GM18526 (cell line): Measurements from ENCODE around the gene RFNG.

Experiments used
- POLR2A ChIP-seq: IDR thresholded peaks from 3 replicates; pipeline ENCODE4 v1.6.1; 2011; ENCODE audit not compliant: insufficient read length; ENCODE audit errors: extremely low read depth

Gene RFNG

DNA sequence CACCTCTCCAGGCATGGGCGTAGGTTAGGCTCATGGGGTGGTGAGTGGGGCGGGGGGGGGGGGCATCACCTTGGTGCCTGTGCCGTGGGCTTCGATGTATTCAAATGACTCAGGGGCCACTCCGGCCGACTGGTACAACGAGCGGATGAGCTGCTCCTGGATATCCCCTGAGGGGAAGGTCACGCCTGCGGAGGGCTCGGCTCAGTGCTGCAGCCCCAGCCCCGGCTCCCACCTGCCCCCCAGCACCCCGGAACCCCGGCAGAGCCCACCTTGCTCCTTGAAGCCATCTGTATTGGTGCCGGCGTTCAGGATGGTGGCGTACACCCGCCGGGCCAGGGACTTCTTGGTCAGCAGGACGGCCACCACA lies 41.0 kb upstream of the RFNG start:
- TF ChIP-seq POLR2A = no peak

- TF ChIP-seq POLR2A = peak; percentile 14
Measured at GRCh38 chr17:82092094-82092586, 40.5 kb upstream of the RFNG start.

DNA sequence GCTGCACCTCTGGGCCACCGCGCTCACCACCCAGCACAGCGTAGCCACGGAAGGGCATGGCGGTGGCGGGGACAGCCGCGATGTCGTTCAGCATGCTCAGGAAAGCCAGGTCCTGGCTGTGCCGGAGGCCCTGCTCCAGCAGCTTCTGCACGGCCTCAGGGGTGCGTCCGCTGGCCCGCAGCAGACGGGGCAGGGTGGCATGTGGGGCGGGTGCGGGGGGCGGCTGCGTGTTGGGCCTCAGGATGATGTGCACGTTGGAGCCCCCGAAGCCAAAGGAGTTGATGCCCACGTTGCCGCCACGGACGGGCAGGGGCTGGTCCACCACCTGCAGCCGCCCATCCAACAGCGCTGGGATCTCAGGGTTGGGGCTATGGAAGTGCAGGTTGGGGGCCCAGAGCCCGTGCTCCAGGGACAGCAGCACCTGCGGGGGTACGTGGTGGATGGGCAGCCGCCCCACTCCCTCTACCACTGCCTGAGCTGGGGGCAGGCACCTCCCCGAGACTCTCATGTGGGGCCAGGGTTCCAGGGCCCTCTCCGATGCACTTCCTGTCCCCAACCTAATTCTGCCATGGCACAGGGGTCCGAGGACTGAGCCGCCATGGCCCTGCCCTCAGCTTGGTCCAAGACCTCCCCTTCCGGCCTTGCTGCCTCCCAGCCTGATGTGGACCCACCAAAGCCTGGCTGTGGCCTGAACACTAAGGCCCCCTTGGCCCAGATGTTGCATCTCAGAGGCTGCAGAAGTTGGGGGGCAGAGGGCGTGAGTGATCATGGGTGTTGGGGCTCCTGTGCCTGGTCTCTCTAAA lies 39.9 kb upstream of the RFNG start:
- no peak for TF ChIP-seq POLR2A

- no peak for TF ChIP-seq POLR2A
Measured at GRCh38 chr17:82090549-82091263, 39.1 kb upstream of the RFNG start.

GRCh38 chr17:82089723-82090548 lies 38.3 kb upstream of the RFNG start:
- TF ChIP-seq POLR2A = no peak

GRCh38 chr17:82088838-82089722 lies 37.5 kb upstream of the RFNG start:
- no peak for TF ChIP-seq POLR2A

GRCh38 chr17:82087961-82088837 lies 36.6 kb upstream of the RFNG start:
- TF ChIP-seq POLR2A = no peak

GRCh38 chr17:82086941-82087906 lies 35.6 kb upstream of the RFNG start:
- TF ChIP-seq POLR2A = no peak

DNA sequence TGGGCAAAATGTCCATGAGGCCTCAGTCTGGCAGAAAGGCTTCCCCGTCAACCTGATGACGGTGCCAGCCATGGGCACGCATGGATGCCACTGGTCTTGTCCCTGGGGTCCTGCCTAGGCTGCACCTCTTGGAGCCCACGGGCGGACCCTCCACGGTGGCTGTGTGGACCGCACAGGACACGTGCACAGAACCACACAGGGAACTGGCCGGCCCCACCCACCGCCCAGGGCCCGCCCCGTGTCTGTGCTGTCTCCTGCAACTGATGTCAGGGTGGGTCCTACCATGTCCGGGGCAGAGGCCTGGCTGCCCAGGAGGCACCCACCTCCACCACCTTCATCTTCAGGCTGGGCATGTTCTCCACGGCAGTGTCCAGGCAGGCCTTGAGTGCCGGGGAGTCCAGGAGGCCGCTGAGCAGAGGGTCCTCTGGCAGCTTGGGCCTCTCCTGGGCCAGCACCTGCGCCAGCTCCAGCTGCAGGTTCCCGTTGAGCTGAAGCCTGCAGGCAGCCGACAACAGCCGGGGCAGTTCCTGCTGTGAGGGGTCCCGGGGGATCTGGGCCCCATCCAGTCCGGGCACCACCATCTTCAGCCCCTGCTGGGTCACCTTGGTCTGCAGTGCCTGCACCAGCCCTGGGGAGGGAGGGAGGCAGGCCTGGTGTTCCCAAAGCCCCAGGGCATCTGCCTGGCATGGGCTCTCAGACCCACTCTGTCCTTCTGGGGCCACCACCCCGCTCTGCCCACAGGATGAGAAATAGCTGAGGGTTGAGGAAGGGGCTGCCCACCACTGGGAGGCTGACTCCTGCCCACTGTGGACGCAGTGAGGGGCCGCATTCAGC lies 34.5 kb upstream of the RFNG start:
- TF ChIP-seq POLR2A = no peak

DNA sequence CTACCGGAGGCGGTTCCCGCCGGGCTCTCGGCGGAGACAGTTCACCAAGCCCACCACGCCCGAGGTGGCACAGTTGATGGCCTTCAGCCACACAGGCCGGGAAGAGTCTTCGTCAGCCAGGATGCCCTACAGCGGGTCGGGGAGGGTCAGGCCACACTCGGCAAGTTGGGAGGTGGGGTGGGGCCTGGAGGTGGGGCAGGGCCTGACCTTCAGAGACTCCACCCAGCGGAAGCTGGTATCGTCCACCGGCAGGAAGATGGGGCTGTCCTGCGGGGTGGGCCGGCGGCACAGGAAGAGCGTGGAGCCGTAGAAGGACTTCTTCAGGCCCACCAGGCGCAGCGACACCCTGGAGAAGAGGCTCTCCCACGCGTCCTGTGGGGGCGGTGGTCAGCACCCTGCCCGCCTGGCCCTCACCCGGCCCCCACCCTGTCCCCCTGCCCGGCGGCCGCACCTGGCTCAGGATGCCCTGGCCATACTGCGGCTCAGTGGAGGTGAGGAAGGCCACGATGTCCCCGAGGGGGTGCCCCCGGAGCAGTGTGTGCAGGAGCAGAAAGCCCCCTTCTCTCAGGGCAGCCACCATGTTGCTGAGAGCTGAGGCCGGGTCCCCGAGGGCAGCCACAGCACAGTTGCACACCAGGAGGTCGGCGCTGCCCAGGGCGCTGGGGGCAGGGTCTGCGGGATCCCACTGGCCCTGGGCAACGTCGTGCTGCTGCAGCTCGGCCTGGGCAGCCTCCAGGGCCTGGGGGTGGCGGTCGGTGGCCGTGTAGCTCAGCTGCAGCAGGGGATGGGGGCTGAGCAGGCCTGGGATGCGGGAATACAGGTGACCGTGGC lies 33.6 kb upstream of the RFNG start:
- TF ChIP-seq POLR2A = no peak
